HG03108 (cell line): ENCODE data around the gene WWP2.
"Not testable (repeated sequence)": the region's sequence is repeated elsewhere in the genome, so short reads cannot be mapped to it uniquely, and the experiment has no call there.

Experiments
- ATAC-seq: cut with Tn5 transposase; IDR thresholded peaks from one replicate; pipeline ENCODE4 v1.9.1; 2021; ENCODE audit warnings: moderate library complexity; ENCODE audit not compliant: unreplicated experiment

Gene WWP2

DNA sequence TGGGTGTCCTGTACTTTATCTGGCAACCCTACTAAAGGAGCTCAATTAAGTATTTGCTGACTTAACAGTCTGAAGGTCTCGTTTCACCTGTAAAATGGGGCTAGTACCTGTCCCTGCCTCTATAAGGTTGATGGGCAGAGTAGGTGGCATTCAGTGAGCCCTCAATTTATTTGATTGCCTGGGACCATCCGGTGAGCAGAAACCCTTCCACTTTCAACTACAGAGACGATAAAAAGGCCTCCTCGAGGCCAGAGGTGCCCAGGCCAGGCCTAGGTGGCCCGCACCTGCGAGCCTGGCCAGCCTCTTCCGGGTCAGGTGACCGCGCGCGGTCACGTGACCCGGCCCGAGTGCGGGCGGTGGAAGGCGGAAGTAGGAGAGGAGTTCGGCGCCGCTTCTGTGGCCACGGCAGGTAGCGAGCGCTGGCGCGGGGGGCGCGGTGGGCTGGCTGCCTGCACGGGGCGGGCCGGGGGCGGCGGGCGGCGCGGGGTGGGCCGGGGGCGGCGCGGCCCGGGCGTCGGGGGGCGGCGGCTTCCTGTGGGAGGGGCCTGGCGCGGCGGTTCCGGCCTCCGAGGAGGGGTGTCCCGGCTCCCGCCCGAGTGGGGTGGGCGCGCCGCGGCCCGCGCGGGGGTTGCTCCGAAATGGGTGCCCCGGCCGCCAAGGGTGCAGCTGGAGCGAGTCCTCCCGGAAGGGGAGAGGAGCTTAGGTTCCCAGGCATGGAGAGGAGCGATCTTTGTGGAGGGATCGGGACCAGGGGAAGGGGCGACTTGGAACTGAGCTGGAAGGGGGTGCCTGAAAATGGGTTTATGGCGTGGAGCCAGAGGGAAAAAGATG, at the start of gene WWP2:
Gene WWP2, plus strand, starts transcription at position 350 of the 831 bp plus-strand sequence. CDS start 24,679 bp downstream, outside the sequence.
- ATAC-seq: peak; percentile 76

DNA sequence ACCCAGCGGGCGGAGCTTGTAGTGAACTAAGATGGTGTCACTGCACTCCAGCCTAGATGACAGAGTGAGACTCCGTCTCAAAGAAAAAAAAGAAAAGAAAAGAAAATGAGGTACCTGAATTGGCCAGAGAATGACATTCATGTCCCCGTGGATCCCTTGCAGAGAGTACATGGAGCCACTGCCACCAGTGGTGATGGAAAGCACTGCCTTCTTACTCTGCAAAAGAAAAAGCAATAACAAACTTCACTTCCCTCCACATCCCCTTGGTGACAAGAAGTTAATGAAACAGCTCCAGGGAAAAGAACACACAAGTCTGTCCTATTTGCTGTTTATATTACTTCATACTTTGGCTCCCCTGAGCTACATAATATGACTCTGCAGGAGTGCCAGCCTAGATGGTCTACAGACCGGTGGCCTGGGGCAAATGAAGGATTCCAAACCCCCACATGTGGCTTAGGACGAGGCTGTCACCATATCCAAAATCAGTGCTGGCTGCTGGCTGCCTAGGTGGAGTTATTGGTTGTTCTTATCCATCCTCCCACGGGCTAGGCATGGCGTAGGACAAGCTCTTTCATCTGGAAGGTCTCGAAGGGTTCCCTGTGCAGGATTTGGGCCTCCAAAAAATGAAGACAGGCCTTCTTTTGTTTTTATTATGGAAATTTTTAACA, 49.1 kb upstream of the WWP2 start:
- no peak for ATAC-seq

DNA sequence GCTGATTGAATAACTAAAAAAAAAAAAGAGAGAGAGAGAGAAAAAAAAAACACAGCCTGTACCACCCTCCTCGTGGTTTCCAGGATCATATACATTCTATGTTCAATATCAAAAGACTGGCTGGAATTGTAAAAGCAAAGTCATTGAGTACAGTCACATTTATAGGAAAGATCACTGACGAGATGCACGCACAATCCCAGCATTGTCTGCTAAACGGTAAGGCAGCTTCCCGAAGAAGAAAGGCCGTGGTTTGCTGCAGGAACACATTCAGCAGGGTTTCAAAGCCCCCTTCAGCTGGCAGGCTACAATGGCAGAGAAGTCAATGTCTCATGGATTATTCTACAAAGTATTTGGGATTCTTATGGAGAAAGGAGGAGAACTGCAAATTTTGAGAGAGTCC, 45.1 kb upstream of the WWP2 start:
- no peak for ATAC-seq

DNA sequence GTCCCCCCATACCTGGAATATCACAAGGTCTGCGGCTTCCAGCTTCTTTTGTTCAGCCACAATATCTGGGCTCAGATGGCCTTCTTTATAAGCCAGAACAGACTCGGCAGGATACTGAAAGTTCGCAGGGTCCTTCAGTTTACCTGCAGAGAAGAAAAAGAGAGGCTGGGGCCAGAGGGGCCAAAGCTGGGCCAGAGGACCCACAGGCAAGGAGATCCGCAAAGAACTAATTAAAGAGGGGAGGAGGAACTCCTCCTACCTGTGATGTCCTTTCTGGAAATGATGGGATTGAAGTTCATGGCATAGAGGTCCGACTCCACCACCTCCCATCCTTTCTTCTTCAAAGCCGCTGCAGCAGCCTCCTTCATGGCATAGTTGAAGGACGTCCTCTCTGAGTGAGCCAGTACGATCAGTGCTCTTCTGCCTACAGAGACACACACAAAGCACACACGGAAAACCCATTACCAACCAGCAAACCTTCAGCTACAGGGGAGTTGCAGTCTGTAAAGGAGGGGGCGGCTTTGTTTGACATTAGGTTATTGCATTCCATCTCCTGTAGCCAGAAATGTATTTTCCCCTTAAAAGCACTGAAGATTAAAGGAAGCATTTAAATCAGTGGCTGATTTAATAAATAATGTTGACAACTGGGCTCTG, 43.9 kb upstream of the WWP2 start:
- ATAC-seq: no peak

DNA sequence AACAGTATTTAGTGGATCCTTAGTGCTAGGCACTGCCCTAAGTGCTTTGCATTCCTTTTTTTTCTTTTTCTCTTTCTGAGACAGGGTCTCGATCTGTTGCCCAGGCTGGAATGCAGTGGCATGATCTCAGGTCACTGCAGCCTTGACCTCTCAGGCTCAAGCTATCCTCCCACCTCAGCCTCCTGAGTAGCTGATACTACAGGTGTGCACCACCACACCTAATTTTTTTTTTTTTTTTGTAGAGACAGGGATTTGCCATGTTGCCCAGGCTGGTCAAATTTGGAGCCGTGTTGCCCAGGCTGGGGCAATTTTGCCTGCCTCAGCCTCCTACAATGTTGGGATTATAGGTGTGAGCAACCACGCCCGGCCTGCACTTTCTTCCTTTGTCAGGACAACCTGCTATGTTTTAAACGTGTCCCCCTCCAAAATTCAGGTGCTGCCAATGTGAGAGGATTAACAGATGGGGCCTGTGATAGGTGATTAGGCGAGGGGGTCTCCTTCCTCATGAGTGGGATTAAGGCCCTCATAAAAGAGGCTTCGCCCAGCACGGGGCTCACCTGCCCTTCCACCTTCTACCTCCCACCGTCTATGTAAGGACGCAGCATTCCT, 41.2 kb upstream of the WWP2 start:
- ATAC-seq: no peak

DNA sequence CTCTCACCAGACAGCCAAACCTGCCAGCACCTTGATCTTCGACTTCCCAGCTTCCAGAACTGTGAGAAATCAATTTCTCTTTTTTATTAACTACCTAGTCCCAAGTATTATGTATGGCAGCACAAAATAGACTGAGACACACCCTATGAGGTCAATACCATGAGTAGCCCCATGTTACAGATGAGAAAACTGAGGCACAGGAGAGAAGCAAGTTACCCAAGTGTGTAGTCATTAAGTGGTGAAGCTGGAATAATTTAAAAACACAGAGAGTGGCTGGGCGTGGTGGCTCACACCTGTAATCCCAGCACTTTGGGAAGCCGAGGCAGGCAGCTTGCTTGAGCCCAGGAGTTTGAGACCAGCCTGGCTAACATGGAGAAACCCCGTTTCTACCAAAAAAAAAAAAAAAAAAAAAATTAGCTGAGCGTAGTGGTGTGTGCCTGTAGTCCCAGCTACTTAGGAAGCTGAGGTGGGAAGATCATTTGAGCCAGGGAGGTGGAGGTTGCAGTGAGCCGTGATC, 40.6 kb upstream of the WWP2 start:
- ATAC-seq: no peak

DNA sequence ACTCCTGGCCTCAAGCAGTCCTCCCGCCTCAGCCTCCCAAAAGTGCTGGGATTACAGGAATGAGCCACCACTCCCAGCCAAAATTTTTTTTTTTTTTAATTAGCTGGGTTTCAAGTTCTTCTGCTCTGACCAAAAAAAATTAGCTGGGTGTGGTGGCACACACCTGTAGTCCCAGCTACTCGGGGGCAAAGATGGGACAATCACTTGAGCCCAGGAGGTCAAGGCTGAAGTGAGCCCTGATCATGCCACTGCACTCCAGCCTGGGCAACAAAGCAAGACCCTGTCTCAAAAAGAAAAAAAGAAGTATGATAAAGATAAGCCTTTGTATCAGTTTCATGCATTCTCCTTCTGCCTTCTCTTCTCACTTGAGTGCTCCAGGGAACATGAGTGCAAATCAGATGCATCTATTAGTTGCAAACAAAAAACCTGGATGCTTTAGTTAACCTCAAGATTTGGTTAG, 37.7 kb upstream of the WWP2 start:
- no peak for ATAC-seq

DNA sequence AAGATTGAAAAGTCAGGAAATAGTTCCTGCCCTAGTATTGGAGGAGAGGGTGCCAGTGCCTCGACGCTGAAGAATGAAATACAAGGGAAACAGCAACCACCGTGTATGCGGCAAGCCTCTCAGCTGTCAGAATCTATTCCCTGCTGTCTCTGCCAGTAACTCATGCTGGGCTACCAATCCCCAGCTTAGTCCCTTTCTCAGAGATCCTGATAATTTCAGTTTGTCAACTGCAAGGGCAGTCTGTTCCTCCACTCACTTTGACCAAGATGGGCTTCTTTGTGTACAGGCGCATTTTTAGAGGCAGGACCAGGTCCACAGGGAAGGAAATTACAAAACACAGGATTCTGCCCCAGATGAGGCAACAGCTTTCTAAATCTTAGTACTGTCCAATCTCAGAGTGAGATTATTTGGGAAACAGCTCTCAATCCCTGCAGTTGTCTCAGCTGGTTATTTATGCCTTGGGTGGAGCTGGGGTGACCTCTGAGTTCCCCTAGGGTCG, 37.1 kb upstream of the WWP2 start:
- ATAC-seq: no peak

DNA sequence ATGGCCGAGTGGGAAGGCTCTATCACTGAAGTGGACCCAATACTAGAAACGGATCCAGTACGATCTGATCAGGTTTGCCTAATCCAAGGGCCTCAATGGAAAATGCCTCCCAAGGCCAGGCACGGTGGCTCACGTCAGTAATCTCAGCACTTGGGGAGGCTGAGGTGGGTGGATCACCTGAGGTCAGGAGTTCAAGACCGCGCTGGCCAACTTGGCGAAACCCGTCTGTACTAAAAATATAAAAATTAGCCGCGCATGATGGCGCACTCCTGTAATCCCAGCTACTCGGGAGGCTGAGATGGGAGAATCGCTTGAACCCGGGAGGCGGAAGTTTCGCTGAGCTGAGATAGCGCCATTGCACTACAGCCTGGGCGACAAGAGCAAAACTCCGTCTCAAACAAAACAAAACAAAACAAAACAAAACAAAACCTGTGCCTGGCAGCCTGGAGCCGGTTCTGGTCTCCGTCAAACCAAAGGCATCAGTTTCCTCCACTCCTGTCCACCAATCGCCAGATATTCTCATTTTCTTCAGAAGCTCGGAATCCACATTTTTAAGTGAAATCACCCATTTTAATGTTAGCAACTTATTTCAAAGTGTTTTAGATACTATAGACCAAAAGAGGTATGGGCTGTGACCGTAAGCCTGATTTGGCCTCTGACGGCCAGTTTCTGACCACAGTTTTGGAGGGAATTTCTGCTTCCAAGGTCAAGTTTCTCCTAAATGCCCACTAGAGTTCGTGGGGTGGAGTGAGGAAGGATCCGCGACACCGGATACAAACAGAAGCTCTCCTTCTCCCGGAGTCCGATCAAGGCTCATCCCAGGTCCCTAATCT, 36.4 kb upstream of the WWP2 start:
- no peak for ATAC-seq

DNA sequence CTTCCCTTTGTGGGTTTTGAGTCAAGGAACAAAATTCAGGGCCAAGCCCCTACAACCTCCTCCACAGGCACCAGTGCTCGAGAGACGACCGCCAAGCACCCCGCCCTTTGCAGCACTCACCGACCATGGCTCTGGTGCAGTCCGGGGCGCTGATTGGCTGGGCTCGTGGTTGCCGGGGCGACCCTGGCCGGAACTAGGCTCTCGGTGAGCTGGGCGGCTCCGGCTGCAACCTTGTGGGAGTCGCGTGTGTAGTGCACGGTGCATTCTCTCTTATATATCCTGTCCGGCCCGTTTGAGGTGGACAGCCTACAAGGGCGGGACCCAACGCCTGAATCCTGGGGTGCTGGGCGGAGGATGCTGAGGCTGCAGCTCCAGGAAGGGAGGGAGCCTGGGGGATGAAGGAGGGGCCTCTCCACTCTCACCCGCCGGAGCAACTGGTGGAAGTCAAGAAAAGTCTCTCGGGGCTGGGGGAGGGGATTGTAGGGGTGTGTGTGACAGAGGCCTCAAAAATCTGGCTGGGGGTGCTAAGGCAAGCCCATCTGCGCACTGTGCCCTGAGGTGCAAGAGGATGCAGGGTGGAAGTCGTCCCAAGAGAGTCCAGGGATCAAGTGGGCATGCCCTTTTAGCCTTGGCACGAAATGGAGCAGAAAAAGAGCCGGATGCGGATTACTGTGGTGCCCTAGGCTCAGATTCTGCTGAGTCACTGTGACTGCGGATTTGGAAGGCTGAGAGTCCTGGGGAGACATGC, 35.6 kb upstream of the WWP2 start, which contains the start of gene NQO1:
Gene NQO1, minus strand, starts transcription at position 248 of the 748 bp plus-strand sequence. Its CDS starts 121 bp downstream, at position 127.
- peak; percentile 99 for ATAC-seq

DNA sequence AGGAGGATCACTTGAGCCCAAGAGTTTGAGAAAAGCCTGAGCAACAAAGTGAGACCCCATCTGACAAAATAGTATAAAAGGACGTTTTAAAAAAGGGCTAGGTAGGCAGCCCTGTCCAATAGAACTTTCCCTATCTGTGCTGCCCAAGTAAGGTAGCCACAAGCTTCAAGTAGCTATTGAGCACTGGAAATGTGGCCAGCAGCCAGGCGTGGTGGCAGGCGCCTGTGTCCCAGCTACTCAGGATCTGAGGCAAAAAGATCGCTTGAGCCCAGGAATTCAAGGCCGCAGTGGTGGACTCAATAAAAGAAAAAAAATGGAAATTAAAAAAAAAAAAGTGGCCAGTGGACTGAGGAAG, 34.2 kb upstream of the WWP2 start:
- ATAC-seq: no peak

DNA sequence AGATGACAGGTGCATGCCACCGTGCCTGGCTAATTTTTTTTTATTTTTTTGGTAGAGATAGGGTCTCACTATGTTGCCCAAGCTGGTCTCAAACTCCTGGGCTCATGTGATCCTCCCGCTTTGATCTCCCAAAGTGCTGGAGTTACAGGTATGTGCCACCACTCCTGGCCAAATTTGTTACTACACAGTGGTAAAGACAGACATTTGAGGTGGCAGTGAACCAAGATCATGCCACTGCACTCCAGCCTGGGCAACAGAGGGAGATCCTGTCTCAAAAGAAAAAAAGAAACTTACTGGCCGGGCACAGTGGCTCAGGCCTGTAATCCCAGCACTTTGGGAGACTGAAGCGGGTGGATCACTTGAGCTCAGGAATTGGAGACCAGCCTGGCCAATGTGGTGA, 33.1 kb upstream of the WWP2 start:
- ATAC-seq: not testable (repeated sequence)

DNA sequence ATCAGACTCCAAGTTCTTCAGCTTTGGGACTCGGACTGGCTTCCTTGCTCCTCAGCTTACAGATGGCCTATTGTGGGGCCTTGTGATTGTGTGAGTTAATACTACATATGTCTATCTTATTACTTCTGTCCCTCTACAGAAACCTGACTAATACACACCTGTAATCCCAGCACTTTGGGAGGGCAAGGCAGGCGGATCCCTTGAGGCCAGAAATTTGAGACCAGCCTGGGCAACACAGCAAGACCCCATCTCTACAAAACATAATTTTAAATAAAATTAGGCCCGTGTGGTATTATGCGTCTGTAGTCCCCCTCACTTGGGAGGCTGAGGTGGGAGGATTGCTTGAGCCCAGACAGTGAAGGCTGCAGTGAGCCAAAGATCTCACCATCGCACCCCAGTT, 30.9 kb upstream of the WWP2 start:
- ATAC-seq: not testable (repeated sequence)

DNA sequence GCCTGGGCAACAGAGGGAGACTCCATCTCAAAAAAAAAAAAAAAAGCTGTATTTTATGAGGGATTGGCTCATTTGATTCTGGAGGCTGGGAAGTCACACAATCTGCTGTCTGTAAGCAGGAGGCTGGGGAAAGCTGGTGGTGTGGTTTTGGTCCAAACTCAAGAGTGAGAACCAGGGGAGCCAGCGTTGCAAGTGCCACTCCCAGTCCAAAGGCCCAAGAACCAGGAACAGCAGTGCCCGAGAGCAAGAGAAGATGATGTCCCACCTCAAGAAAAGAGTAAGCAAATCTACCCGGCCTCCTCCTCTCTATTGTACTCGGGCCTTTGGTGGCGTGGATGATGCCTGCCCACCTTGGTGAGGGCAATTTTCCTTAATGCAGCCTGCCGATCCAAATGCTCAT, 30.0 kb upstream of the WWP2 start:
- no peak for ATAC-seq

DNA sequence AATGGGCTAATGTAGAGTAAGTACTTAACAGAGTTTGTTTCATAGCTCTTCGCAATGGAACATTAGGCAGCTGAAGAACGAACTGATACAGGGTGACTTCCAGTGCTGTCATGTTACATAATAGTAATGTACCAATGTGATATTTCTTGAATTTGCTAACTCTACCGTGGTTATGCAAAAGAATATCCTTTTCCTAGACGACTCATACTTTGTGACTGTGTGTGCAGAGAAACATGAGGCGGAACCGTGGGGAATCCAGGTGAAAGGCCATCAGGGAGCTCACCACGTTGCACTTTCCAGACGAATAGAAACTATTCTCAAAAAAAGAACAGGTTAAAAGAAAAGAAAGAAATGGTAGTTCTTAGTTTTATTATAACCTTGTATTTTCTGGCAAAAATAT, 20.6 kb upstream of the WWP2 start:
- no peak for ATAC-seq

DNA sequence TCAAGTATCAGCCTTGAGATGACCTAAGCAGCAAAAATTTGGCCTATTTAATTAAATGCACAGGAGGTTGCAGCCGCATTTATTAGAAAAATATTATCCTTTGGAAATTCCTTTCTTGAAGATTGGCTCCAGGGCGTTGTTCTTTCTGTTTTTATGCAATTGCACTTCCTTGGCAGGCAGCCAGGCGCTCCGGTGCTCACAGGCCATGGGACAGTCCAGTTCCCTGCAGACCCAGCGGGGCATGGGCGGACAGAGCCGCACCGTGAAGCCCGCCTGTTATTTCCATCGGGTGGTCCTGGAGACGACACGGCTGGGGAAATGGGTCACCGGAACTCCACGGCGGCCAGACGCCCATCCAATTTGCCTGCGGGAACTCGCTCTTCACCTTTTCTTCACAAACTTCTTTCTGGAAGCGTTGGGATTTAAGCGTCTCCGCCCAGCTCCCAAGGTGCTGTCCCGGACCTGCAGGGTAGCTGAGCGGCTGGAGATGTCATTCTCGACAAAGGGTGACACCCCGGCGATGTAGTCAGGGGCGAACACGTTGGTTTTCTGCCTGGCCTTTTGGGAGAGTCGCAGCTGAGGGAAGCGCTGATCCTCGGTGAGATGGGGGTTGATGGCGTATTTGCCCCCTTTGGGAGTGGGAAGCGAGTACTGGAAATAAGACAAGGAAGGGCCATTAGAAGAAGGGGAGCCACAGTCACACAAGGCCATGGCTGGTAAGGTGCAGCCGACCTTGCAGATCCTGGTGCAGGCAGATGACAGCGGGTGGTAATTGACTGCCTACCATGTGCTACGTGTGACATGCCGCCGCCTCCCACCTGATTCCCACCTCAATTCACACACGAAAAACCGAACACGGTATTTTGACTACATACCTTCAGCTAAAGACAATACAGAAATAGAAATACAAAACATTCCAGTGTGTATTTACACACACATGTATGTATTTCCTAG, 19.9 kb upstream of the WWP2 start:
- ATAC-seq: no peak

DNA sequence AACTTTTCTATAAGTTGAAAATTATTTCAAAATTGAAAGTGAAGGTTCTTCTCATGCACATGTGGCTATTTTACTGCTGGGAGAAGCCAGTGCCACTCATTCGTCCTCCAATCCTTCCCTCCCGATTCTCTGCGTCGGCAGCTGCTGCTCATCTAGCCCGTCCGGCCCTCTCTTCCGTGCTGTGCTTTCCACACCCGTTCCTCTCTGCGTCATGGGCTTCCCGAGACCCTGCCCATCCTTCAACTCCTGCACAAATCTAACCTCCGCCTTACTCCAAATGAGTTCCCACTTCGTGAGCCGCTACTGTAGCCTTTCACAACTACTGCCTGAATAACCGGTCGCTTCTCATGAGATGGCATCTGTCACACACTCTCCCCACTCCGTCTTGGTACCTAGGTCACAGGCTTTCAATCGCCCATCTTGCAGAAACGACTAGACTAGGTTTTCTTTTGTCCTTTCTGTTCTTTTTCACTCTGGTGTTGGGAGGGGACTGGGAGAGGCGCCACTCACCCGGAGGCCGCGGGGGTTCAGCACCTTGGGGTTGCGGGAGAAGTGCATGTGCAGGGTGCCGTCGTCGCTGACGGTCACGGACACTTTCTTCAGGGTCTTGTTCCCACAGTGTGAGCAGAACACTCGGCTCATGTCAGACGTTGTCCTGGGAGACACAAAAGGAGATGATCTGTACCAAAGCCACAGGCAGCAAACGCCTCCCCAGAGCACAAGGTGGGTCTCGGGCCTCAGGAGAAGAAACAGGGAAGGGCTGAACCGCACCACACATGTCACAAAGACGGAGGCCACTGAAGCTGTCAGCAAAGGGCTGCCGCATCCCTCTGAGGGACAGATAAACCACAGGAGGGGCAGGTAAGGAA, 17.5 kb upstream of the WWP2 start:
- no peak for ATAC-seq
